CD4-positive, alpha-beta T cell treated with Interleukin-15 for 4 hours (primary cell): ENCODE data around the gene NPLOC4.

Source experiments
- DNase-seq: peaks from one replicate; pipeline ENCODE4 v3.0.0-alpha.2; 2020; ENCODE audit warnings: low spot score

NPLOC4 gene

DNA sequence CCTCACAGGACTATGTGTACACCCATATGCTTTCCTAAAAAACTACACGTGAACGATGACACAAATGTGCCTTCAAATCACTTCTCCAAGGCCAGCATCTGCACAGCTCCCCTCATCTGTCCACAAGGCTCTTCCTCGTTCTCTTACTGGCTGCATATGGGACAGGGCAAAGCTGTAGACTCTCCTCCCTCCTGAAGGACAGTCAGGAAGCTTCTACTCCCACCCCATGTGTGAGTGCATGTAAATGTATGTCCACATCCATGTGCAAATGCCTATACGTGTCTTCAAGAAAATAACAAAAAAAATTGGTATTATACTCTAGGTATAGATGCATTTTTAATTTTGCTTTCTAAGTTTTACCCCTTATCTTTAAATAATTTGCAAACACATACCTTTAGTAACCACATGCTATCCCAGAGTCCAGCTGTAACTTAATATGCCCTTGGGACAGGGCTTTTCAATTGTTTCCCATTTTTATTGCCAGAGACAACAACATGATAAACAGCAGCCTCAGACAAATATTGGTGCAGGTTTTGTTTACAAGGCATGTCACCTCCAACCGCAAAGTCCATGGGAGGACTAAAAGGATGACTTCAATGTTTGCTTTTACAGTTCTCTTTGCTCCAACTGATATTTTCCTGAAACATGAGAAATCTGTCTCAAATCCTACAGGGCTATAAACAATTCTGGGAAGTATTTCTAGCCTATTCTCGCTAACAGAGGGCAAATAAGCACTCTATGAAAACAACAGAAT, 53.1 kb downstream of the NPLOC4 start:
- DNase-seq: no peak

DNA sequence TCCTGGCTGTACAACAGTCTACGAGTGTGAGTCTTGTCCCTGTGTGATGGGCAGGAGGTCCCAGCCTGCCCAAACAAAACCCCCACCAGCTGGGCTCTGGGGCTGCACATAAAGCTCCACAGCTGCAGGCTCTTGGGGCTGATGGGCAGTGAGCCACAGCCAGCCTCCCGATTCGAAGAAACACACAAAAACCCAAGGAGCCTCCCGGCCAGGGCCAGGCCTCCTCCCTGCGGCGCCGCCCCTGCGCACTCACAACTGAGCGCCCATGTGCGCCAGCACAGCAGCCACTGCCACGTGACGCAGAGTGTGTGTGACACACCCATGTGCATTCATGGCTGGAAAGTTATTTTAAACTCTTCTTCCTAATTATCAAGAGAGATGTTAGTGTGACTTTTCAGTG, 54.2 kb downstream of the NPLOC4 start:
- no peak for DNase-seq

DNA sequence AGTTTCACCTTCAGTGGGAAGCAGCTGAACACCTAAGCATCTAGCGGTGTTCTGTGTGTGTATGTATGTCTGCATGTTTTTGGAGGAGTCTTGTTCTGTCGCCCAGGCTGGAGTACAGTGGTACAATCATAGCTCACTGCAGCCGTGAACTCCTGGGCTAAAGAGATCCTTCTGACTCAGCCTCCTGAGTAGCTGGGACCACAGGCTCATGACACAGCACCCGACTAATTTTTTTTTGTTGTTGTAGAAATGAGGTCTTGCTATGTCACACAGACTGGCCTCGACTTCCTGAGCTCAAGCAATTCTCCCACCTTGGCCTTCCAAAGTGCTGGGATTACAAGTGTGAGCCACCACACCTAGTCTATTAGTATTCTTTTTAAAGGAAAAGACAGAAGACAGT, 54.6 kb downstream of the NPLOC4 start:
- DNase-seq: no peak

DNA sequence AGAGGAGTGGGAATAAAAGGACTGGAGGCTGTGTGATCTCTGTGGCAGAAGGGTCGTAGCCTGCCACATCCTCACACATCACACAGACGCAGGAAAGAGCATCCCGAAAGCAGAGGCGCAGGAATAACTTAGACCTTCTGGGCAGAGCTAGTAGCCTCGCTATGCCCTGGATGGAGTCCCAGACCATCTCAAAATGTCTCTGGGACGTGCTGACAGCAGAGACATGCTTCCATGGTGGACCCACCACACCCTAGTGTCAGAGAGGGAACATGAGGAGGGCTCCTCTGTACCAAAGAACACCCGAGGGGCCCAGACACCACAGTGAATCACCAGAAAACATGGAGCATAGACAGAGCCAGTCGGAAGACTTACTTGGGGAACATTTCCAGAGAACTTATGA, 55.2 kb downstream of the NPLOC4 start:
- DNase-seq: no peak

DNA sequence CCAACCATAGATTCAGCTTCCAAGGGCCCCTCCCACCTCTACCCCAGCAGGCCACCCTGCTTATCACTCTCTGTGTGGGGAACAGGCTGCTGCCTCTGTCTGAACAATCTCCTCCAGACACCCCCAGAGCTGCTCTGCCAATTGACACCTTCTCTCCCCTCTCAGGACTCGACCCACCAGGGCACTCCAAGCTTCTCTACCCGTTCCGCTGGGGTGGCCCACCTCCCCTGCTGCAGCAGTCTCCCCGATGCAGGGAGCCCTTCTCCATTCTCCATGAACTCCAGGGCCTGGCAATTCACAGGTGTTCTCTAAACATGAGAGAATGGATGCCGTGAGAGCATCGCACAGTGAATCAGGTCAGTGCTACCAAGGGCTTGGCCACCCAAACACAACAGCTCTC, 56.4 kb downstream of the NPLOC4 start:
- no peak for DNase-seq

DNA sequence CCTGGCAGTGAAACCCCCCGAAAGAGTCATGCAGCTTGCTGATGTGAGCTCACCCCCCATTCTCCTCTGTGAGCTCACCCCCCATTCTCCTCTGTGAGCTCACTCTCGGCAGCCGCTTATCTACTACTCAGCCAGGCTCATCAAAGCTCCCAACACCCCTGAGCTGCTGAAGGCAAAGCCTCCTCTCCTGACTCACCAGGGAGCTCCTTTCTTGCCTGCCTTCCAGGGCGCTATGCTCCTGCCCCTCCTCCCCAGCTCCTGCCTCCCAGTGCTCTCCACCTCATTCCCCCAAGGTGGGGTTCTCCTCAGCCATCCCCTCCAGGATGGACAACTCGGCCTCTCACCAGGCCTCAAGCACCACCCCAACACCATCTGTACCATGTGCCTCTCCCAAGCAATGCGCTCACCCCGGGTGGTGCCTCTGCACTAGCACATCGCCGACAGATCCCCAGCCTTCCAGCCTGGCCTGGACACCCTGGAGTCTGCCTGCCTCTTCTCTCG, 57.0 kb downstream of the NPLOC4 start:
- DNase-seq: no peak

DNA sequence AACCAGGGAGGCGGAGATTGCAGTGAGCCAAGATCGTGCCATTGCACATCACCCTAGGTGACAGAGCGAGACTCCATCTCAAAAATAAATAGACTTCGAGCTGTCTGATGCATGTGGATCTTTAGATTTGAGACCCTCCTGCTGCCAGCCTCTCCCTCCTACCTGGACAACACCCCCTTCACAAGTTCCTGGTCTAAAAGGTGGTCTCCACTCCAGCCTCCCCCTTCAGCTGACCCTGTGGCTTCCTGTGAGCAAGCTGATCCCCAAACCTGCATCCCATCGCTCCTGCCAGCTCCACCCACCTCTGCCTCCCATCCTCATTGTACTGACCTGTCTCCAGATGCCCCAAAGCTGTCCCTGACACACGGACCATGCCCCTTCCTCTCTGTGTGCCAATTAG, 57.6 kb downstream of the NPLOC4 start:
- DNase-seq: no peak

DNA sequence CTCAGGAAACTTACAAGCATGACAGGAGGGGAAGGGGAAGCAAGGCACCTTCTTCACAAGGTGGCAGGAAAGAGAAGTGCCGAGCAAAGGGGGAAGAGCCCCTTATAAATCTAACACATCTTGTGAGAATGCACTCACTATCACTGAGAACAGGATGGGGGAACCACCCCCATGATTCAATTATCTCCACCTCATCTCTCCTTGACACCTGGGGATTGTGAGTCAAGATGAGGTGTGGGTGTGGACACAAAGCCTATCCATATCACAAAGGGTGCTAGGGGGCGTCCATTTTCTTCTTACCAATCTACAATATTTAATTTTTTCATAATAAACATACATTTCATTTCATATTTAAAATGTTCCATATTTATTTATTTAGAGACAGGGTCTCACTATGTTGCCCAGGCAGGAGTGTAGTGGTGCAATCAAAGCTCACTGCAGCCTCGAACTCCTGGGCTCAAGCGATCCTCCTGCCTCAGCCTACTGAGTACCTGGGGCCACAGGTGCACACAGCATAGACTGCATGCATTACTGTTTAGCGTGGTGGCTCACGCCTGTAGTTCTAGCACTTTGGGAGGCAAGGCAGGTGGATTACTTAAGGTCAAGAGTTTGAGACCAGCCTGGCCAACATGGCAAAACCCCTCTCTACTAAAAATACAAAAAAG, 58.2 kb downstream of the NPLOC4 start:
- DNase-seq: no peak

DNA sequence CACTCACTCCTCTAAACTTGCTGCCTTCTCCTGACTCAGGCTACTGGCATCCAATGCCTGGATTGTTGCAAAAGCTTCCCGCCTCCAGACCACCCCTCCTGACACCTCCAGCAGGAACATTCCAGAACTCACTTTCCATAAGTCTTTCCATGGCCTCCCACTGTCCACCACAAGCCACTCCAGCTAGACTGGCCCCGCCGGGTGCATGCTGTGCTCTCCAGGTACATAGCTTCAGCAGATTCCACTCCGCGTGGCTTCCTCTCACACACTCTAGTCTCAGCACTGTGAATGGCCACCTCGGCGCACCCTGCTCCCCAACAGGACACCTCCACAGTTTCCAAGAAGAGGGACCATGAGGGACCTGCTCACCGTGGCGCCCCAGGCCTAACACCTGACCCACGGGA, 58.9 kb downstream of the NPLOC4 start:
- DNase-seq: no peak

DNA sequence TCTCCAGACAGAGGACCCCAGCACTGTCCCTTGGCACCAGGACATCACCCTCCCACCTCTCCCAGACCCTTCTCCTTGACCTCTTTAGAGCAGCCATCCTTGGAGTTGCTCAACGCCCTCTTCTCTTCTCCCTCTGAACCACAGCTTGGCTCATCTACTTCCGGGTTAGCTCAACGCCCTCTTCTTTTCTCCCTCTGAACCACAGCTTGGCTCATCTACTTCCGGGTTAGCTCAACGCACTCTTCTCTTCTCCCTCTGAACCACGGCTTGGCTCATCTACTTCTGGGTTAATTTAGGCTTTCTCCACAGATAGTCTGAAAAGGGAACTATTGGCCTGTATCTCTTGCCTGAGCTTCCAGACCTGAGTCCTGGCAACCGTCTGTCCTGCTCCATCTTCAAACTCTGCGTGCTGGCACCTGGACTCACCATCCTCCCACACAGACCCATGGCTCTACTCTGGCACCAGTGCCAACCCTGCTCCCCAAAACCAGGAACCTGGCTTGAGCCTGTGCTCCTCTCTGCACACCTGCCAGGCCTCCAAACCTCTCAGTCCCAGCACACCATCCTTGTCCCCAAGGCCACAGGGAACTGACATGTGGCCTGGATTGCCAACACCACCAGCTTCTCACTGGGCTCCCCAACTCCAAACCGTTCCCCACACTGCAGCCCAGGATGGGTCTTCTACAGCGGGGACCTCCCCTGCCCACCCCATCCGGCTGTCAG, 59.5 kb downstream of the NPLOC4 start:
- DNase-seq: no peak

DNA sequence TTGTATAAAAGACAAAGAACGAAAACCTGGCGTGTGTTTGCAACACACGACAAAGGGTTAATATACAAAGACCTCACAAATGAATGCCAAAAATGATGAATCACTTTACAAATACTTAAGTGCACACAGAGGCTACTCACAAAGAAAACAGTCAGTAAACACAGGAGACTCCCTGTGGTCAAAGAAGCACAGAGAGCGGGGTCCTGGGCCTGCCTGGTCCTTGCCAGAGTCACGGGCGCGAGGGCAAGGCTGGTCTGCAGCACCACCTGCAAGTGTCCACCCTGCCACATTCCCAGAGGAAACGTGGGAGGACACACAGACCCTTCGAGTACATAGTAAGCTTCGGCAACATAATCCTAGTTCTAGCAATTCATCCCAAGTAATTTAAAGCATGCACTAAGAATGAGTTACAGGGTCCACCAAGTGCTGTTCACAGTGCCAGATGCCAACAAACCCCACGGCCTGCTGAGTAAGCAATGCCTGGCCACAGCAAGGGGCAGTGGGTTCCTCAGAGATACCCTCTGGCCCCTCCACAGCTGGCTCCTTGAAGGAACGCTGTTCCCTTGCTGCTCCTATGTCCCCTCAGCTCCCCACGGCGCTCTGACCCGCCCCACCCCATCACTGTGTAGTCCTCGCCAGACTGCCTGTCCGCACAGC, 60.2 kb downstream of the NPLOC4 start:
- DNase-seq: no peak

DNA sequence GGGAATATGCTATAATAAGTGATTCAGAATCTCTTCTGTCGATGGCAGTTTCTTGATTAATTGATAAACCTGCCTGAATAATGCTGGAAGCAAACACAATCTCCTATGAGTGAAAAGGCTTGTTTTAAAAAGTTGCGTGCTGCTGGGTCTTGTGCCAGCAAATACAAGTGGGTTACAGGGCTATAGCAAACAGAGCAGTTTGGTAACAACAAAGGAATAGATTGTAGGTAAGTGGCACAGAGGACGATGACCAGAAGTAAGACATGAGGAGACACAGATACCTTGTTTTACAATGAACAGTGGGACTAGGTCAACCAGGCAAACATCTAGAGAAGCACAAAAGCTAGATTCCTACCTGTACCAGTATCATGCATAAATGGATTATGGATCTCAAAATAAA, 61.1 kb downstream of the NPLOC4 start:
- DNase-seq: no peak

DNA sequence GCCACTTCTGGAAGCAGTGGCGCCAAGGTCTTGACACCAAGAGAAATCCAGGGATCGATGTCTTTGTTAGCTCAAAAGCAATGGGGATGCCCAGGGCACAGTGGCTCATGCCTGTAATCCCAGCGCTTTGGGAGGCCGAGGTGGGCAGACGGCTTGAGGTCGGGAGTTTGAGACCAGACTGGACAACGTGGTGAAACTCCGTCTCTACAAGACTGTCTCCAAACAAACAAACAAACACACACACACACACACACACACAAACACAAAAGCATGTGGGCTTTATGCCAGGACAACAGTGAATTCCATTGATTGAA, 62.3 kb downstream of the NPLOC4 start:
- DNase-seq: no peak

DNA sequence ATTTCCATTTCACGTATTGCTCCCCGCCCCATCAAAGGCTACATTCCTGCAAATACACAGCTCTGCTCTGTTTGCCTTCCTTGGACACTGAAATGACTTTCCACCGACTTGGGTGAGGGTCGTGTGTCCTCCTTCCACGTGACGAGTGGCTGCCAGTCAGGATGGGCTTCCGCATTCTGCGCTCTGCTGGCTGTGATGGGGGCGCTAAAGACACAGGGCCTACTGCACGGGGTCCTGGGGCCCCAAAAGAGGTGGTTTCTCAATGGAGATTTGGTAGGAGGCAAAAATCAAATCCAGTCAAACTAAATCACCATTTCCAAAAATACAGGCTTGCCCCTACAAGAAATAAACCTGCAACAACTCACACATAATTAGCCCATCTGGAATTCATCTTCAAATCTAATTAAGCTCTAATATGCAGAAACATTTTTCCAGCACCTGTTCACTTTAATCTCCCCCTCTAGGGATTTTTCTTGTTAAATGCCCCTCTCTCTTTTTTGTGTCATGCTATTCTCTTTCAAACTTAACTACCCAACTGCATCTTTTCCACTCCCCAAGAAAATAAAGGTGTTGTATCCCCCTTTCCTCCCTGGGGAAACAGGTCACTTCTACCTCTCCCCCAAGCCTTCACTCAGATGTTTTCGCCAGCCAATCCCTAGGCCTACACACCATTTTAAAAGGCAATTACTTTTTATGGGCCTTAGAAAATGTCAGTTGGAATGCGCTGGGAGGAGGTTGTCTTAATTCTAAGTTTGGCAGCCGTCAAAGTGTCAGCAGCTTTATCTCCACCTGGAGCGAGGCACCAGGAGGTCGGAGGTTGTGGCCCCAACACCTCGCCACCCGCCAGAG, 62.9 kb downstream of the NPLOC4 start:
- DNase-seq: no peak

DNA sequence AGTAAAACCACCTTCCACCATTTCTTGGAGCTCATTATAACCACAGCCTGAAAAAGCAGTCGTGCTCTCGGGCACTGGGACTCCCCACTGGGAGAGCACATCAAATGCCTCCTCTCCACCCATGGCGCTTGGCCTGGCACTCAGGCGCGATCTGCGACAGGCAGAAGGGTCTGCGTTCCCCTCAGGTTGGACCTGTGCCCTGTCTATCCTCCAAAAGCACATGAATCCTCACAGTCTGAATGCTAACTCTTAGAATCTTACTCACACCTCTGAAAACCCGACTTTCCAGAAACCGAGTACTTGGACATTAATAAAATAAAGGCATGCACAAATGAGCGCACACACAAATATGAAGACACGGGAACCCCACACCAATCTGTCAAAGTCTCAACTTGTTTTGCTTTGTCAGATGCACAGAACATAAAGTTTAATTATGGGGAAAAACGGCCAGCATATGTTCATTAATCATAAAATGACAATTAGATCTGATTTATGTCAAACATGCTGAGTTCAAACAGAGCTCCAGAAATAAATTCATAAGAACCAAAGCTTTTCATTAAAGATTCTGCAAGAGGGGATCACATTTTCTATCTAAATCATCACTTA, 64.2 kb downstream of the NPLOC4 start:
- DNase-seq: no peak

DNA sequence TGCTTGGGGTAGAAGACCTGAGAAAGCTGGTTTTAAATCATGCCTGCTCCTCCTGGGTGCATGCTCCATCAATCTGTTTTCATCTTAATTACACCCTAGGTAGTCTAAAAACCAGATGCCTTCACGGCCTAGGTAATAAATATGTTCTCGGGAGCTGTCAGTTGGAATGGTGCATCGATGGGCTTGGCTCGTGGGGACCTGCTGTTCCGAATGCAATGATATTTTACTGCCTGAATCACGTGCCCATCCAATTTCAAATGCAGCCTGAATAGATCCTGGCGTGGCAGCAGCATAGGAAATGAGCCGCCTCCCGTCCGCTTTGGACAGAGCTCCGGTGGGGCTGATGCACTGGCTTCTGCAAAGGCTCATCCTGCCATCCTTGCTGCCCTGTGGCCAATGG, 65.9 kb downstream of the NPLOC4 start:
- no peak for DNase-seq

DNA sequence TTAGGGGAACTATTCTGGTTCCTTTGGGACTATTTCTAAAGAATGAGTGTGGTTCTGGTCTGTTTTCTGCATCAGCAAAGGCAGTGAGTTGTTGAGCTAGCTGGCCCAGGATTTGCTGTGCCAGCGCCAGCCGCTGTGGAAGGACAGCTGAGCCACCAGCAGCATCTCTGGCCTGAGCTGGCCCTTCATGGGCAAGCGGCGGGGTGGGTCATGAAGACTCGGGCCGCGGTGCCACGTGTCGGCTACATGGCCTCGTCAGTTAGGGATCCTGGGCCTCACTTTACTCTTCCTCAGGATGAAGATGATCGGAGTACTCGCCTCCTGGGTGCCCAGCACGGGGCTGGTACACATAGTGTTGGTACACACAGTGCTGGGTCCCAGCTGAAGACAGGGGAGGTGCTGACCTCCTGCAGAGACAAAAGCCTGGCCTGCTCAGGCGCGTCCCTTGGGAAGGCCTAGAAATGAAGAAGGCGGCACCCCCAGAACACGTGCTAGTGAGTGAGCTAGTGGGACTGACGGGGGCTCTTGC, 66.9 kb downstream of the NPLOC4 start:
- DNase-seq: no peak

DNA sequence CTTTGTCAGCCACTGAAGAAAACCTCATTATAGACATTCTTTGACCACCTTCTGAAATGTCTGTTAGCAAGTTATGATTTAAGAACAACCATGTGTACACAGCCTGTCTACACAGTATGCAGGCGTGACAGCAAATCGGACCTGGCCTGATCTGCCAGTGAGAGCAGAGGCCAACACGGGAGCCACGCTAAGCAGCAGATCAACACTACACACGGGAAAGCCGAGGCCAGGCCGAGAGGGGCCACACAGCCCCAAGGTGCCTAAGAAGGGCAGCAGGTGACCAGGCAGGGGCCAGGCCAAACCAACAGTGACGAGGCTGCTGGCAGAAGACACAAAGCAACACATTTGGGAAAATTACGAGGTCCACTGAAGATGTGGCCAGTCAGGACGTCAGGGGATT, 68.5 kb downstream of the NPLOC4 start:
- no peak for DNase-seq

DNA sequence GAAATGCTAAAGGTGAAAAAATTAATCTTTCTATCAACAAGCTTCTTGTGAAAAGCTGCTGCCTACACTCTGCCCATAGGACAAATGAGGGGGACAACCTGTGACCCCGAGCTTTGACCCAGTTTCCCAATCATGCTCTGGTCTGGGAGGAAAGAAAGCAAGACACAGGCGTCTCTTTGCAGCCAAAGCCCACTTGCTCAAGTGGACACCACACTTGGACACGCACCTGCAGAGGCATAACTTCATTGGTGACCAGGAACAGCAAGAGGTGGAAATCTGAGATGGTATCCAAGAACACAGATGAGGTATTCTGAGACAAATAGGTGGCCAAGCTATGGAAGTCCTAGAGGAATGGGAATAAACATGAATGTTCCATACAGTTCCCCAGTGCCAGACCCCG, 69.7 kb downstream of the NPLOC4 start:
- DNase-seq: no peak

DNA sequence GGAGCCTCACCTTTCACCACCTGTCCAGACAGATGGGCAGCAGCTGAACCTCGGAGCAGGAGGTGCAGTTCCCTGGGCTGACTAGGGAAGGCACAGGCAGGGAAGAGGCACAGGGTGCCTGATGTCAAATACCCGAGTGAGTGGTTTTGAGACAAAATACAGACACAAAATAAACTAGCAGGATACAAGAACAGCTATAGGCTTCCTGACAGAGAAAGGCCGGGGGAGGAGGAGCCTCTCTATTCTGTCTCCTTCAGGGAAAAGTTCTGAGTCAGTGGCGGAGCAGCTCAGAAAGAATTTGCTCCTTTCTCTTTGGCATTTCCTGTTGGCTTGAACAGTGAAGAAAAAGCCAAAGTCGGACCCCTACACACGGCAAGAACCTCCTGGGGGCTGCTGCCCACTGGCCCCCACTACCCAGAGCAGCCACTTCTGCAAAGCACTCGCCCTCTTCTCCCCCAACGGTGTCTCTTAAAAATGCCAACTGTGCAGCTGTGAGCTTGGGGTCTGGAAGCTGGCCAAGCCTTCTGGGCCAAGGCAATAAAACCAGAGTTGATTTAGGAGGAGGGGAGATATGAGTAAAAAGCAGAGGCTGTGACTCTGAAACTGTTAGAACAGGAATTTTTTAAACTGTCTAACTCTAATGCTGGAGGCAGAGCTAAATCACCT, 70.3 kb downstream of the NPLOC4 start:
- DNase-seq: no peak

DNA sequence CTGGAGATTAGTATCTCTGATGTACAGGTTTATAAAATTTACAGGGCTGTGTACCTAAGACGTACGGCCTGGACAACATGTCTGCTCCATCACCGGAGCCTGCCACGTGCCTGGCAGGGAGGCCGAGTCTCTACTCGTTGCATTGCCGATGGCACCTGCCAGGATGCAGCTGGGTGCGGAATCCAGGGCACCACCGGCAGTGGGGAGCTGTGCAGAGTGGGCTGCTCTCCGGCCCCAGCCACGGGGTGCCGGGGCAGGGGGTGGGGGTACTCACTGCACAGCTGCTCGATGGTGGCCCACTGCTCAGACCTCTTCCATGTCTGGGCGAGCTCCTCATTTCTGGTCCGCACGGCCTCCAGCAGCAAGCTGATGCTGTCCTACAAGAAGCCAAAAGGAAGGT, 71.7 kb downstream of the NPLOC4 start:
- no peak for DNase-seq
